Neural cell (in vitro differentiated cells): ENCODE data around the gene ST3GAL5. TPM values are rescaled to one million over a fixed set of nuclear protein-coding genes. Genes with fewer than 3 reads are reported as not detected.

Source experiments
- H2AFZ ChIP-seq: fragments of 200-600, 300-800 bp; sonication (generic), shearing (Covaris generic); 2 replicates; pipeline ENCODE4 v1.6.0; 2014; ENCODE audit warnings: low read depth, mild to moderate bottlenecking, antibody characterized with exemption, low read length, moderate library complexity
- H3F3A ChIP-seq: fragments of 200-600 bp; shearing (Covaris generic); 2 replicates; pipeline ENCODE4 v1.6.1; 2016; ENCODE audit warnings: mild to moderate bottlenecking, moderate library complexity, mixed read lengths, antibody characterized with exemption, low read length; ENCODE audit not compliant: insufficient read depth, poor library complexity, severe bottlenecking
- H3K27ac ChIP-seq: fragments of 200-600, 300-800 bp; sonication (generic), shearing (Covaris generic); 2 replicates; pipeline ENCODE4 v1.5.1; 2014; ENCODE audit warnings: mild to moderate bottlenecking, low read length, moderate library complexity
- H3K27me3 ChIP-seq: fragments of 300-800, 200-600 bp; sonication (generic), shearing (Covaris generic); 2 replicates; pipeline ENCODE4 v1.6.0; 2014; ENCODE audit warnings: mild to moderate bottlenecking, low read depth, low read length, moderate library complexity; ENCODE audit not compliant: insufficient read depth
- H3K36me3 ChIP-seq: fragments of 300-800, 200-600 bp; sonication (generic), shearing (Covaris generic); 2 replicates; pipeline ENCODE4 v1.5.1; 2014; ENCODE audit warnings: mild to moderate bottlenecking, antibody characterized with exemption, low read length, moderate library complexity; ENCODE audit not compliant: insufficient read depth
- H3K4me2 ChIP-seq: fragments of 300-800, 200-600 bp; sonication (generic), shearing (Covaris generic); 2 replicates; pipeline ENCODE4 v1.6.0; 2014; ENCODE audit warnings: mild to moderate bottlenecking, low read length
- H3K4me3 ChIP-seq: fragments of 300-800, 200-600 bp; sonication (generic), shearing (Covaris generic); 2 replicates; pipeline ENCODE4 v1.5.1; 2014; ENCODE audit warnings: mild to moderate bottlenecking, low read length, moderate library complexity
- H3K79me2 ChIP-seq: fragments of 200-600 bp; shearing (Covaris generic); replicated peaks from 2 replicates; pipeline ENCODE4 v1.6.0; 2014; ENCODE audit warnings: mild to moderate bottlenecking, low read length, moderate library complexity; ENCODE audit not compliant: insufficient read depth
- H3K9ac ChIP-seq: fragments of 300-800, 200-600 bp; sonication (generic), shearing (Covaris generic); 2 replicates; pipeline ENCODE4 v1.6.1; 2016; ENCODE audit warnings: mild to moderate bottlenecking, low read length, mixed read lengths
- H3K9me2 ChIP-seq: fragments of 200-600 bp; shearing (Covaris generic); 2 replicates; pipeline ENCODE4 v1.6.1; 2016; ENCODE audit warnings: mild to moderate bottlenecking, low read length, mixed read lengths; ENCODE audit not compliant: insufficient read depth
- H3K9me3 ChIP-seq: fragments of 200-600, 300-800 bp; sonication (generic), shearing (Covaris generic); 2 replicates; pipeline ENCODE4 v1.6.1; 2016; ENCODE audit warnings: mild to moderate bottlenecking, mixed run types, low read length, moderate library complexity, mixed read lengths
- H4K20me1 ChIP-seq: fragments of 200-600 bp; shearing (Covaris generic); 2 replicates; pipeline ENCODE4 v1.6.1; 2016; ENCODE audit warnings: mild to moderate bottlenecking, mixed run types; ENCODE audit not compliant: insufficient read depth
- EP300 ChIP-seq: fragments of 450-650 bp; conservative IDR thresholded peaks from 2 replicates; pipeline ENCODE4 v1.6.1; 2014; ENCODE audit warnings: antibody characterized with exemption, mild to moderate bottlenecking, moderate library complexity; ENCODE audit not compliant: poor library complexity, severe bottlenecking
- EZH2 ChIP-seq: fragments of 200-600, 300-800 bp; shearing (Covaris generic), sonication (generic); IDR thresholded peaks from 2 replicates; pipeline ENCODE4 v1.6.1; 2014; ENCODE audit warnings: antibody characterized with exemption, low read length, borderline replicate concordance, mild to moderate bottlenecking; ENCODE audit not compliant: insufficient read depth, poor library complexity, severe bottlenecking
- MXI1 ChIP-seq: fragments of 450-650 bp; conservative IDR thresholded peaks from 2 replicates; pipeline ENCODE4 v1.6.1; 2014; ENCODE audit warnings: antibody characterized with exemption, mild to moderate bottlenecking; ENCODE audit not compliant: poor library complexity, severe bottlenecking
- POLR2AphosphoS5 ChIP-seq: IDR thresholded peaks from 2 replicates; pipeline ENCODE4 v1.6.1; 2012
- SMC3 ChIP-seq: fragments of 450-650 bp; conservative IDR thresholded peaks from 2 replicates; pipeline ENCODE4 v1.6.1; 2014; ENCODE audit warnings: antibody characterized with exemption, mild to moderate bottlenecking, moderate library complexity; ENCODE audit not compliant: poor library complexity
- TAF1 ChIP-seq: IDR thresholded peaks from 2 replicates; pipeline ENCODE4 v1.6.1; 2012; ENCODE audit warnings: low read depth
- polyA plus RNA-seq: library from polyadenylated mRNA; depleted of rRNA; stranded (reverse); fragments of >200 nt; gene quantifications from 2 replicates; pipeline ENCODE4 v1.2.3, GENCODE V29; 2014
- TF ChIP-seq, protein P1 (sequence below): IDR thresholded peaks from 2 replicates; pipeline ENCODE4 v1.6.1; 2012; ENCODE audit warnings: borderline replicate concordance

The ST3GAL5 gene
- polyA plus RNA-seq, 1 donor from 2014 or later = 55.6 TPM

DNA sequence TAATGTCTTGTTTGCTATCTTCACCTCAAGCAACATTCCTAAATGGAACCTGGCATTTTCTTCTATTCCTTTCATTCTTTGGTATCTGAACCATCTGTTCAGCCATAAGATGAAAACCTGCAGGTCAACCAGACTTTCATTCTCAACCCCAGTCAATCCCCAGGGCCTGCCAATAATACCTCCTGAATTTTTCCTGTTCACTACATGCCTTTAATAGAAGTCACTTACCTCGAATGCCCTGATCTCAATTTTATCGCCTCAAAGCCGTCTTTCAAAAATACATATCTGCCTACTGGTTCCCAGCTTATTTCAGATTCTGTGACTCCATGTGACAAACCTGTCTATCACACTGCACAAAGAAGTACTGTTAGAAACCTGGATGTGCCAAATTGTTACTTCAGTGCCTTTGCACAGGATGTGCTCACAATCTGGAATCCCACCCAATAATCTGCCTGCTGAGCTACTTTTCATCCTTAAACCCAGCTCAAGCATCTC, 22.6 kb downstream of the ST3GAL5 start:
- Histone ChIP-seq H3F3A (no peaks in the 10 kb centered on the region), H3K4me2 (no peak overlapping the region), H3K36me3 (no peaks in the 10 kb centered on the region), H3K9ac (no peak overlapping the region), H4K20me1 (no peaks in the 10 kb centered on the region), H3K9me3 (no peaks in the 10 kb centered on the region), H3K4me3 (no peak overlapping the region), H3K9me2 (no peaks in the 10 kb centered on the region), H3K27me3 (no peaks in the 10 kb centered on the region), H2AFZ (no peak overlapping the region), H3K27ac (no peak overlapping the region), H3K79me2 (no peaks in the 10 kb centered on the region)
- TF ChIP-seq TAF1 (no peak), EP300 (no peak), EZH2 (no peak)
- TF ChIP-seq, protein P1, sequence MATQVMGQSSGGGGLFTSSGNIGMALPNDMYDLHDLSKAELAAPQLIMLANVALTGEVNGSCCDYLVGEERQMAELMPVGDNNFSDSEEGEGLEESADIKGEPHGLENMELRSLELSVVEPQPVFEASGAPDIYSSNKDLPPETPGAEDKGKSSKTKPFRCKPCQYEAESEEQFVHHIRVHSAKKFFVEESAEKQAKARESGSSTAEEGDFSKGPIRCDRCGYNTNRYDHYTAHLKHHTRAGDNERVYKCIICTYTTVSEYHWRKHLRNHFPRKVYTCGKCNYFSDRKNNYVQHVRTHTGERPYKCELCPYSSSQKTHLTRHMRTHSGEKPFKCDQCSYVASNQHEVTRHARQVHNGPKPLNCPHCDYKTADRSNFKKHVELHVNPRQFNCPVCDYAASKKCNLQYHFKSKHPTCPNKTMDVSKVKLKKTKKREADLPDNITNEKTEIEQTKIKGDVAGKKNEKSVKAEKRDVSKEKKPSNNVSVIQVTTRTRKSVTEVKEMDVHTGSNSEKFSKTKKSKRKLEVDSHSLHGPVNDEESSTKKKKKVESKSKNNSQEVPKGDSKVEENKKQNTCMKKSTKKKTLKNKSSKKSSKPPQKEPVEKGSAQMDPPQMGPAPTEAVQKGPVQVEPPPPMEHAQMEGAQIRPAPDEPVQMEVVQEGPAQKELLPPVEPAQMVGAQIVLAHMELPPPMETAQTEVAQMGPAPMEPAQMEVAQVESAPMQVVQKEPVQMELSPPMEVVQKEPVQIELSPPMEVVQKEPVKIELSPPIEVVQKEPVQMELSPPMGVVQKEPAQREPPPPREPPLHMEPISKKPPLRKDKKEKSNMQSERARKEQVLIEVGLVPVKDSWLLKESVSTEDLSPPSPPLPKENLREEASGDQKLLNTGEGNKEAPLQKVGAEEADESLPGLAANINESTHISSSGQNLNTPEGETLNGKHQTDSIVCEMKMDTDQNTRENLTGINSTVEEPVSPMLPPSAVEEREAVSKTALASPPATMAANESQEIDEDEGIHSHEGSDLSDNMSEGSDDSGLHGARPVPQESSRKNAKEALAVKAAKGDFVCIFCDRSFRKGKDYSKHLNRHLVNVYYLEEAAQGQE = no peak

DNA sequence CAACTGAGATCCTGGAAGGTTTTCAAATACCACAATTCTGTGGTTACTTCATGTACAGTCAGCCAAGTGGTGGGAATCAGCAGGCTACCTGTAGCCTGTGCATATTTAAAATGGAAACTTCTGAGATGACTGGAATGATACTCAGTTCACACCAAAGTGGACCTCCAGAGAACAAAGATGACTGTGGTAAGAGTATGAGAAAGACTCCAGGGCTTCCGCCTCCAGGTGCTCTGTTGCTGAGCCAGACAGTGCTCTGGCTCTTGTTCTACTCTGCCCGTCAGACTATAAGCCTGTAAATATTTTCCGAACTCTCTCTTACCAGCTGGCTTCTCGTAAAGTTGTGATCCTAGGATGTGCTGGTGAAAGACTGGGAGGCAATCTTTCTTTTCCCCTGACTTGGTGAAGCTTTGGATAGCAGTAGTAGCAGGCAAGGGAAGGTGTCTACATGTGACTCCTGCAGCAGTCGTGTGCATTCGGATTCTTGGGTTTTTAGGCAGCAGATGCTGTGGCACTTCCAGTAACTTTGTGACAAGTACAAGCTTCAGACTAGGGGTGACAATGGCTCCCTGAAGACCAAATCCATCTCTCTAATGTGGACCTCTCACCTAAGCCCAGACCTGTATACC, 23.1 kb downstream of the ST3GAL5 start:
- TF ChIP-seq TAF1 = no peak
- TF ChIP-seq, protein P1 = no peak
- no peak for TF ChIP-seq SMC3
- TF ChIP-seq POLR2AphosphoS5 = no peak
- TF ChIP-seq MXI1 = no peak
- no peak for TF ChIP-seq EP300
- no peak for TF ChIP-seq EZH2
- H3F3A ChIP-seq = no peaks in the 10 kb centered on the region
- no peaks in the 10 kb centered on the region for H3K36me3 ChIP-seq
- H3K9me2 ChIP-seq = no peaks in the 10 kb centered on the region
- H3K27me3 ChIP-seq = no peaks in the 10 kb centered on the region
- H2AFZ ChIP-seq = no peak overlapping the region
- no peaks in the 10 kb centered on the region for H4K20me1 ChIP-seq
- H3K79me2 ChIP-seq = no peaks in the 10 kb centered on the region
- no peak overlapping the region for H3K4me3 ChIP-seq
- H3K9me3 ChIP-seq = no peaks in the 10 kb centered on the region
- H3K27ac ChIP-seq = no peak overlapping the region
- H3K9ac ChIP-seq = no peak overlapping the region
- no peak overlapping the region for H3K4me2 ChIP-seq
